ENCODE data around the gene CFAP45.

GRCh38 chr1:159941591-159942560, 41.9 kb upstream of the CFAP45 start:
- TF ChIP-seq, protein P1, sequence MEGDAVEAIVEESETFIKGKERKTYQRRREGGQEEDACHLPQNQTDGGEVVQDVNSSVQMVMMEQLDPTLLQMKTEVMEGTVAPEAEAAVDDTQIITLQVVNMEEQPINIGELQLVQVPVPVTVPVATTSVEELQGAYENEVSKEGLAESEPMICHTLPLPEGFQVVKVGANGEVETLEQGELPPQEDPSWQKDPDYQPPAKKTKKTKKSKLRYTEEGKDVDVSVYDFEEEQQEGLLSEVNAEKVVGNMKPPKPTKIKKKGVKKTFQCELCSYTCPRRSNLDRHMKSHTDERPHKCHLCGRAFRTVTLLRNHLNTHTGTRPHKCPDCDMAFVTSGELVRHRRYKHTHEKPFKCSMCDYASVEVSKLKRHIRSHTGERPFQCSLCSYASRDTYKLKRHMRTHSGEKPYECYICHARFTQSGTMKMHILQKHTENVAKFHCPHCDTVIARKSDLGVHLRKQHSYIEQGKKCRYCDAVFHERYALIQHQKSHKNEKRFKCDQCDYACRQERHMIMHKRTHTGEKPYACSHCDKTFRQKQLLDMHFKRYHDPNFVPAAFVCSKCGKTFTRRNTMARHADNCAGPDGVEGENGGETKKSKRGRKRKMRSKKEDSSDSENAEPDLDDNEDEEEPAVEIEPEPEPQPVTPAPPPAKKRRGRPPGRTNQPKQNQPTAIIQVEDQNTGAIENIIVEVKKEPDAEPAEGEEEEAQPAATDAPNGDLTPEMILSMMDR (IDR thresholded peaks at IDR 0.05) = no peak
- no peak for TF ChIP-seq POLR2A (IDR thresholded peaks at IDR 0.05)
